Caco-2 (cell line): ENCODE results near the gene ALG11. TPM values are rescaled to one million over a fixed set of nuclear protein-coding genes. Genes with fewer than 3 reads are reported as not detected.

Source experiments
- BruUV-seq: library from RNA; stranded (reverse); fragments of 400-500 nt; replicated peaks from 2 replicates; lab custom pipeline; 2021; lab: Mats Ljungman, UMichigan
- CTCF ChIA-PET: fragments of 300-600 bp; sonication (Branson Sonifier 250); formaldehyde crosslinking; loops from one replicate; lab custom pipeline; 2022; ENCODE audit warnings: antibody characterized with exemption; lab: Charles Lee
- POLR2A ChIA-PET: fragments of 300-600 bp; sonication (Branson Sonifier 250); formaldehyde crosslinking; loops from one replicate; lab custom pipeline; 2022; ENCODE audit warnings: antibody characterized with exemption; lab: Charles Lee
- DNase-seq, 2 experiments: peaks; one replicate each; pipeline versions ENCODE4 v3.0.0 to v3.0.0-alpha.2; 2020 to 2022
- H3K27me3 ChIP-seq: replicated peaks from 2 replicates; pipeline ENCODE4 v1.6.0; 2011; ENCODE audit warnings: low read length; ENCODE audit not compliant: control insufficient read depth, insufficient read depth
- H3K36me3 ChIP-seq: 2 replicates; pipeline ENCODE4 v1.5.1; 2011; ENCODE audit warnings: low read length; ENCODE audit not compliant: control insufficient read depth, insufficient read depth
- H3K4me1 ChIP-seq: fragments of 250-450 bp; sonication (Bioruptor Pico); 2 replicates; pipeline ENCODE4 v1.5.1; 2020; ENCODE audit warnings: mild to moderate bottlenecking
- H3K4me3 ChIP-seq: 2 replicates; pipeline ENCODE4 v1.5.1; 2011; ENCODE audit warnings: low read depth, mild to moderate bottlenecking, control low read depth, low read length
- H3K9me3 ChIP-seq: fragments of 250-450 bp; sonication (Bioruptor Pico); 2 replicates; pipeline ENCODE4 v1.5.1; 2020; ENCODE audit warnings: mild to moderate bottlenecking, moderate library complexity
- H3K27ac Mint-ChIP-seq: one replicate; pipeline ENCODE4 v1.8.0; 2022; ENCODE audit warnings: mixed read lengths; ENCODE audit not compliant: unreplicated experiment
- H3K27me3 Mint-ChIP-seq: one replicate; pipeline ENCODE4 v1.8.0; 2022; ENCODE audit warnings: mixed read lengths; ENCODE audit not compliant: insufficient read depth, unreplicated experiment
- H3K36me3 Mint-ChIP-seq: one replicate; pipeline ENCODE4 v1.8.0; 2022; ENCODE audit warnings: mild to moderate bottlenecking, mixed read lengths; ENCODE audit not compliant: insufficient read depth, unreplicated experiment
- H3K4me1 Mint-ChIP-seq: one replicate; pipeline ENCODE4 v1.8.0; 2022; ENCODE audit warnings: low read depth, mixed read lengths; ENCODE audit not compliant: unreplicated experiment
- H3K4me3 Mint-ChIP-seq: one replicate; pipeline ENCODE4 v1.8.0; 2022; ENCODE audit warnings: mild to moderate bottlenecking, moderate library complexity, mixed read lengths; ENCODE audit not compliant: unreplicated experiment
- H3K9me3 Mint-ChIP-seq: one replicate; pipeline ENCODE4 v1.8.0; 2022; ENCODE audit warnings: mixed read lengths; ENCODE audit not compliant: unreplicated experiment
- CTCF ChIP-seq, 2 experiments: fragments of 200-600 bp in 1 of 2; IDR thresholded peaks; 1 replicate in 1 of 2; 2 replicates in 1 of 2; pipeline versions ENCODE4 v1.5.1 to v1.8.0; 2011 to 2022; ENCODE audit warnings: antibody characterized with exemption in 1 of 2, control low read depth in 1 of 2, inconsistent platforms in 1 of 2, low read depth in 1 of 2, low read length in 1 of 2, mild to moderate bottlenecking in 1 of 2, moderate library complexity in 1 of 2; ENCODE audit not compliant: insufficient read depth in 1 of 2, severe bottlenecking in 1 of 2, unreplicated experiment in 1 of 2
- intact Hi-C: fragments of 100-400 bp; cut with micrococcal nuclease; formaldehyde crosslinking; loops from one replicate; pipeline ENCODE4 v1.10.0; 2022; ENCODE audit not compliant: unreplicated experiment
- total RNA-seq: library from RNA; stranded (reverse); gene quantifications from 2 replicates; pipeline ENCODE4 v1.2.3, GENCODE V29; 2022

Gene ALG11
- total RNA-seq, 1 experiment from 2014 or later = 47.7 TPM

GRCh38 chr13:52025475-52026245, 13.5 kb downstream of the ALG11 start:
- peak overlapping the region; percentile 6 for H3K4me3 Mint-ChIP-seq
- DNase-seq = peak in 1 of 2 experiments; percentile 38
- peak overlapping the region; percentile 35 for H3K27ac Mint-ChIP-seq
- BruUV-seq = no TSS peak
- Histone ChIP-seq H3K4me1 (peaks cover 17% of the 10 kb centered on the region), H3K4me3 (no peak overlapping the region), H3K36me3 (peaks cover 10% of the 10 kb centered on the region), H3K27me3 (no peaks in the 10 kb centered on the region), H3K9me3 (no peaks in the 10 kb centered on the region)
- H3K4me1 Mint-ChIP-seq = peaks cover 15% of the 10 kb centered on the region
- no peak for TF ChIP-seq CTCF (IDR thresholded peaks at IDR 0.05; ENCODE audit: insufficient read depth in 1 of 2, low read depth in 1 of 2, low read length in 1 of 2, severe bottlenecking in 1 of 2, unreplicated experiment in 1 of 2)
- peaks cover 78% of the 10 kb centered on the region for H3K36me3 Mint-ChIP-seq
- ChIA-PET CTCF (no interaction called here), POLR2A (no interaction called here)
- H3K9me3 Mint-ChIP-seq = peaks cover 50% of the 10 kb centered on the region
- intact Hi-C loops = loop anchor here (1.0 kb wide), 2 partner anchors 11 to 13 kb away; partner anchors contain the start of gene ALG11
- H3K27me3 Mint-ChIP-seq = no peaks in the 10 kb centered on the region

- Histone ChIP-seq H3K4me3 (no peak overlapping the region), H3K9me3 (no peaks in the 10 kb centered on the region), H3K4me1 (peaks cover 17% of the 10 kb centered on the region), H3K36me3 (peaks cover 10% of the 10 kb centered on the region), H3K27me3 (no peaks in the 10 kb centered on the region)
- no peak for TF ChIP-seq CTCF (IDR thresholded peaks at IDR 0.05; ENCODE audit: insufficient read depth in 1 of 2, low read depth in 1 of 2, low read length in 1 of 2, severe bottlenecking in 1 of 2, unreplicated experiment in 1 of 2)
- Mint-ChIP-seq H3K4me3 (peak overlapping the region; percentile 4), H3K27ac (peak overlapping the region; percentile 35), H3K27me3 (no peaks in the 10 kb centered on the region), H3K36me3 (peaks cover 76% of the 10 kb centered on the region), H3K4me1 (peaks cover 15% of the 10 kb centered on the region), H3K9me3 (peaks cover 51% of the 10 kb centered on the region)
- intact Hi-C loops = no loop called here
- ChIA-PET POLR2A (no interaction called here), CTCF (no interaction called here)
- BruUV-seq = no TSS peak
- DNase-seq = no peak
Observed at GRCh38 chr13:52026246-52026626, 14.0 kb downstream of the ALG11 start.

DNA sequence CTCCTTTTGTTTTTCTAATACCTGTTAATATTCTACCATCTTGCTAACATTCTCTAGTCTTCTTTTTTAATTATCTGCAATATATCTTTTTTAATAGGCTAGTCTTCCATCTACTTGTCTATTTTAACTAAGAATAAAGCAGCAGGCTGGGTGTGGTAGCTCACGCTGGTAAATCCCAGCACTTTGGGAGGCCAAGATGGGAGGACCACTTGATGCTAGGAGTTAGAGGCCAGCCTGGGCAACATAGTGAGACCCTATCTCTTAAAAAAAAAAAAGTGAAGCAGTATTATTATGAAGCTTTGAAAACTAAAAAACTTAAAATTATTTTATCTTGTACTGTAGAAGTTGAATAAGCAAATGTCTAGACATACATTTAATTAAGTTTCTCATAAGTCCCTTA, 15.6 kb downstream of the ALG11 start:
- peaks cover 17% of the 10 kb centered on the region for H3K4me1 ChIP-seq
- H3K36me3 ChIP-seq = peaks cover 8% of the 10 kb centered on the region
- Mint-ChIP-seq H3K9me3 (peaks cover 51% of the 10 kb centered on the region), H3K27ac (no peak overlapping the region), H3K27me3 (no peaks in the 10 kb centered on the region), H3K36me3 (peaks cover 64% of the 10 kb centered on the region), H3K4me3 (no peak overlapping the region), H3K4me1 (peaks cover 15% of the 10 kb centered on the region)
- DNase-seq = no peak
- POLR2A ChIA-PET = no interaction called here
- intact Hi-C loops = no loop called here
- CTCF ChIA-PET = no interaction called here
- no peak for TF ChIP-seq CTCF (IDR thresholded peaks at IDR 0.05; ENCODE audit: insufficient read depth in 1 of 2, low read depth in 1 of 2, low read length in 1 of 2, severe bottlenecking in 1 of 2, unreplicated experiment in 1 of 2)
- BruUV-seq = no TSS peak
- no peaks in the 10 kb centered on the region for H3K27me3 ChIP-seq
- no peak overlapping the region for H3K4me3 ChIP-seq
- H3K9me3 ChIP-seq = no peaks in the 10 kb centered on the region
